Measurements from ENCODE around the gene ITGA7.

DNA sequence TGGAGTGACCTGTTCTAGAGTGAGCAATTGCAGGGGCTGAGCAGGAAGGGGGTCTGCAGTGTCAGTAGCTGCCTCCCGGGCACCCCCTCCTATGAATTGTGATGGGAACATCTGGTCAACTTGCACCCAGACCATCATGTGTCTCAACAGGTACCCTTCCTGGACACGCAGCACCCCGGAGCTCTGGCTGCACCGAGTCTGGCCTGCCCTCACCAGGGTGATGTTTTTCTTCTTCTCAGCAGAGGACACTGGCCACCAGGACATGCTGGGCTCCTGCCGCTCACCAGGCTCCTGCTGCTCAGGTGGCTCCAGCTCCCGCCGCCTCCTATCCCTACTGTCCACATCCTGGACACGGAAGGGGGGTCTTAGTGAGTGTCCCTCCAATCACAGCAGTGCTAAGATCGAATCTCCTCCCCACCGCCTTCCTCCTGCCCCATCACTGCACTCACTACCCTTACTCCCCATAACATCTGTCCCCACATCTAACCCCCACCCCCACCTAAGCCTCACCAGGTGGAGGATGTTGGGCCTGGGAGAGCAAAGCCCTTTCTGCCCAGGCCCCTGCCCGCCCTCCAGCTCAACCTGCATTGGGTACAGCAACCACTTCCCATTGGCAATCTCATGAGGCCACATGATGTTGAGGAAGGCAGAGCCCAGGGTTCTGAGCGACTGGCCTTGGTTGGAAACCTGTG, 14.9 kb downstream of the ITGA7 start:
- TF ChIP-seq, protein P1, sequence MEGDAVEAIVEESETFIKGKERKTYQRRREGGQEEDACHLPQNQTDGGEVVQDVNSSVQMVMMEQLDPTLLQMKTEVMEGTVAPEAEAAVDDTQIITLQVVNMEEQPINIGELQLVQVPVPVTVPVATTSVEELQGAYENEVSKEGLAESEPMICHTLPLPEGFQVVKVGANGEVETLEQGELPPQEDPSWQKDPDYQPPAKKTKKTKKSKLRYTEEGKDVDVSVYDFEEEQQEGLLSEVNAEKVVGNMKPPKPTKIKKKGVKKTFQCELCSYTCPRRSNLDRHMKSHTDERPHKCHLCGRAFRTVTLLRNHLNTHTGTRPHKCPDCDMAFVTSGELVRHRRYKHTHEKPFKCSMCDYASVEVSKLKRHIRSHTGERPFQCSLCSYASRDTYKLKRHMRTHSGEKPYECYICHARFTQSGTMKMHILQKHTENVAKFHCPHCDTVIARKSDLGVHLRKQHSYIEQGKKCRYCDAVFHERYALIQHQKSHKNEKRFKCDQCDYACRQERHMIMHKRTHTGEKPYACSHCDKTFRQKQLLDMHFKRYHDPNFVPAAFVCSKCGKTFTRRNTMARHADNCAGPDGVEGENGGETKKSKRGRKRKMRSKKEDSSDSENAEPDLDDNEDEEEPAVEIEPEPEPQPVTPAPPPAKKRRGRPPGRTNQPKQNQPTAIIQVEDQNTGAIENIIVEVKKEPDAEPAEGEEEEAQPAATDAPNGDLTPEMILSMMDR (IDR thresholded peaks at IDR 0.05), result no peak
- TF ChIP-seq POLR2A (IDR thresholded peaks at IDR 0.05), result no peak
- TF ChIP-seq EP300 (IDR thresholded peaks at IDR 0.05), result no peak

Measured in tibial nerve (tissue), 4 donors.